GM19025 (cell line): ENCODE data around the gene CSGALNACT2.

Experiments
- ATAC-seq: cut with Tn5 transposase; IDR thresholded peaks from one replicate; pipeline ENCODE4 v1.9.1; 2021; ENCODE audit warnings: mild to moderate bottlenecking, low read depth, moderate library complexity; ENCODE audit not compliant: unreplicated experiment

The CSGALNACT2 gene

DNA sequence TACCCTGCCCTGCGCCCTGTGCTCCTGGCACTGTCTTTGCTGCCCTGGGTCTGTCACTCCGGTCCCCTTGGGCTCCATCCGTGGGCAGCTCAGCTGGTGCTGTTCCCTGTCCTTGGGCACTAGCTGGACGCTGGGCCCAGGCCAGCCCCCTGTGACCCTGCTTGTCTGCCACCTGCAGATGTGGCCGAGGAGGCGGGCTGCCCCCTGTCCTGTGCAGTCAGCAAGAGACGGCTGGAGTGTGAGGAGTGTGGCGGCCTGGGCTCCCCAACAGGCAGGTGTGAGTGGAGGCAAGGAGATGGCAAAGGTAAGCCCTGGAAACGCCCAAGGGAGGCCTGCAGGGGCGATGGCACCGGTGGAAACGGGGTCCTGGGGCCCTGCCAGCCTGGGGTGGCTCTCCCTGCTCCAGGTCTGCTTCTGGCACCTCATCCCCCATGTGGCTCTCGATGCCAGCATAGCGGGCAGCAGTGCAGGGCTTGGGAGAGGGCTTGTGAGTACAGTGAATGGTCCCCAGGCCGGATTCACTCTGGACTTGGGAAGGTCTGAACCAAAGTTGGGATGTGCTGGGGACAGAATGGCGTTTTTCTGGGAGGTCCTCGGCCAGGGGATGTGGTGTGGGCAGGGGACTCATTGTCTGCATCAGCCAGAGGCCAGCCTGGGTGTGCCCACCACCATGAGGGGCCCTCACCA, 26.2 kb upstream of the CSGALNACT2 start:
- ATAC-seq = no peak

GRCh38 chr10:43112608-43112961, 25.7 kb upstream of the CSGALNACT2 start:
- ATAC-seq = no peak

- ATAC-seq = no peak
Measured at GRCh38 chr10:43113201-43114087, 24.8 kb upstream of the CSGALNACT2 start.

GRCh38 chr10:43114088-43114742, 24.0 kb upstream of the CSGALNACT2 start:
- no peak for ATAC-seq

GRCh38 chr10:43114743-43115611, 23.3 kb upstream of the CSGALNACT2 start:
- ATAC-seq = no peak

GRCh38 chr10:43115881-43116595, 22.2 kb upstream of the CSGALNACT2 start:
- no peak for ATAC-seq

DNA sequence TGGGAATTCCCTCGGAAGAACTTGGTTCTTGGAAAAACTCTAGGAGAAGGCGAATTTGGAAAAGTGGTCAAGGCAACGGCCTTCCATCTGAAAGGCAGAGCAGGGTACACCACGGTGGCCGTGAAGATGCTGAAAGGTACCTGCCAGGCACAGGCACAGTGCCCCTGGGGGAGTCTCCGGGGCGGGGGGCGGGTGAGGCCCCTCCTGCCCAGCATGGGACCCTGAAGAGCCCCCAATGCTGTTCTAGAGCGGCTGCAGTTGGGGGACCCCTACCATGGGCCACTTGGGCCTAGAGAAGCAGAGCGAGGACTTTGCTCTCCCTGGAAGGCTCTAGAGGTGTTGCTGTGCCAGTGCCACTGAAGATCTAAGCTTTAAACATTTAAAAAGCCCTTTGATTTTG, 21.6 kb upstream of the CSGALNACT2 start:
- no peak for ATAC-seq

- ATAC-seq = no peak
Measured at GRCh38 chr10:43117031-43117776, 21.0 kb upstream of the CSGALNACT2 start.

DNA sequence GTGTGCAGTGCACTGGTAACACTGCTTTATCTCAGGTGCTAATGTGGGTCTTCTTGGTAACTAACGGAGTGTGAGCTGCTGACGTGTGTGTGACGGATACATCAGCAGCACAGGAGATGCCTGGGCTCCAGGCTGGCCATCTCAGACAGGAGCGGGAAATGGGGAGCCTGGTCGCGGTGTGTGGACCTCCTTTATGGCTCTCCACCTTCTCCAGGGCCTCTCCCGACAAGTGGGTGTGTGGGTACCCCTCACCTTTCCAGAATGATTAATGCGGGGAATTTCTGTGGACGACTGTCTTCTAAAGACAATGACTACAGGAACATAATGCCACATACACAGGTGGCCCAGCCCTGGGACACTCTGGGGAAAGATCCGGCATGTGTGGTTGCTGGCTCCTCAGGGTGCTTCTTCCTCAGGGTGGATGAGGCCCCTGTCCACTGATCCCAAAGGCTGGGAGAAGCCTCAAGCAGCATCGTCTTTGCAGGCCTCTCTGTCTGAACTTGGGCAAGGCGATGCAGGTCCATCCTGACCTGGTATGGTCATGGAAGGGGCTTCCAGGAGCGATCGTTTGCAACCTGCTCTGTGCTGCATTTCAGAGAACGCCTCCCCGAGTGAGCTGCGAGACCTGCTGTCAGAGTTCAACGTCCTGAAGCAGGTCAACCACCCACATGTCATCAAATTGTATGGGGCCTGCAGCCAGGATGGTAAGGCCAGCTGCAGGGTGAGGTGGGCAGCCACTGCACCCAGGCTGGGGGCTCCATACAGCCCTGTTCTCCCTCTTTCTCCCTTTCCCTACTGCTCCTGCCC, 20.3 kb upstream of the CSGALNACT2 start:
- no peak for ATAC-seq

DNA sequence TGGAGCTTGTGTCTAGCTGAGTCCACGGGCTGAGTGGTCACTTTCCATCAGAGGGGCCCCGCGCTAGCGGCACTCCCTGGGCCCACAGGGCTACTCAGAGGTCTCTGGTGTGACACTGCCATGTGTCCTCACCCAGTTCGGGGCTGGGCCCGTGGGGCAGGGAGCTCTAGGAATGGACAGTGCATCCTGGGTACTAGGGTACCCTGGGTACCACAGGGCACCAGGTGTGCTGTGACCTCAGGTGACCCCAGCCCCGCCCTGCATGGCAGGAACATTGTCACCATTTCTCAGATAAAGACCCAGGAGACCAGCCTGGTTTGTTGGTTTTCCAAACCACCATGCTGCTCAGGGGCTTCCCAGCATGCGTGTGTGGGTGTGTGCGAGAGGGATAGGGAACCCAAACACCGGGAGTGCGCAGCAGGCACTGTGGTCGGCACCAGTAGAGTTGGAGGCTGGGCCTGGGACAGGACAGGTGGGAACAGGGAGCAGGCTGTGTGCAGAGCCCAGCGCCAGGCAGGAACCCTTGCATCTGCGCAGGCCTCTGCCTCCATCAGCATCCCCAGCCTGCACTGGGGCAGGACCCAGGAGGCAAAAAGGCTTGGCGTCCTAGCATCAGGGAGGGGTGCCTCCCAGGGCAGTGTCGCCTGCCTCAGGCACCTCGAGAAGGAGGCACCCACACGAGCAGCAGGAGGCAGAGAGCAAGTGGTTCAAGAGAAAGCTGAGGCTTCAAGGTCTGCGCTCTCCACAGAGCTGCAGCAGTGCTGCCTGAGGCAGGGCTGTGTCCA, 19.4 kb upstream of the CSGALNACT2 start:
- no peak for ATAC-seq

GRCh38 chr10:43119416-43120115, 18.7 kb upstream of the CSGALNACT2 start:
- no peak for ATAC-seq

DNA sequence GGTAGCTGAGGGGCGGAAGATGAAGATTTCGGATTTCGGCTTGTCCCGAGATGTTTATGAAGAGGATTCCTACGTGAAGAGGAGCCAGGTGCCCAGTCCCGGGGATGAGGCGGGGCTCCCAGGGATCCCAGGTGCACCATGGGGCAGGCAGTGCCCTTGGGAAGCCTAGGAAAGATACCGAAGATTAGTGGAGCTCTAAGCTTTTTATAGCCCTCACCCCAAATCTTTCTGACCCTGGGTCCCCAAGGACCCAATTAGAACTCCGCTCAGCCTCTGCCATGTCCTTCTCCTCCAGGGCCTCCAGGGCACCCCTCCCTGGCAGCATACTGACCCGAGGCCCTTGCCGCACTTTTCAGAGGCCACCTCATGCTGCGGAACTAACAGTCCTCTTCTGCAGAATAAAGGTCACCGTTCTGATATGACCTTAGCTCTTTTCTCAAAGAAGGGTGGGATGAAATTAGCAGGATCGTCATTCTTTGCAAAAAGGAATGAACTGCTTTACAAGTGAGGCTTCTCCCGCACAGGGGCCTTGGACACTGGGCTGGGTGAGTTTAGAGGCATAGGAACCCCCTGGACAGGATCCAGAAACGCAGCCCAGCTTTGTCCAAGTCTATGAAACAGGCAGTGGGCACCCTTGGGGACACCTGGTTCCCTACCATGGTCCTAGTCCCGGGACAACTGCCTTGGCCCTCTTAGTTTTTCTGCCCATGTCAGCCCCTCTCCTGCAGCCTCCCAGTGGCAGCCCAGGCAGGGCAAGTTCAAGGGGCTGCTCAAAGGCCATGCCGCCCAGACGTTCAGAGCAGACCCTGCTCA, 17.9 kb upstream of the CSGALNACT2 start:
- no peak for ATAC-seq

- peak; percentile 92 for ATAC-seq
Measured at GRCh38 chr10:43120929-43121314, 17.3 kb upstream of the CSGALNACT2 start.

DNA sequence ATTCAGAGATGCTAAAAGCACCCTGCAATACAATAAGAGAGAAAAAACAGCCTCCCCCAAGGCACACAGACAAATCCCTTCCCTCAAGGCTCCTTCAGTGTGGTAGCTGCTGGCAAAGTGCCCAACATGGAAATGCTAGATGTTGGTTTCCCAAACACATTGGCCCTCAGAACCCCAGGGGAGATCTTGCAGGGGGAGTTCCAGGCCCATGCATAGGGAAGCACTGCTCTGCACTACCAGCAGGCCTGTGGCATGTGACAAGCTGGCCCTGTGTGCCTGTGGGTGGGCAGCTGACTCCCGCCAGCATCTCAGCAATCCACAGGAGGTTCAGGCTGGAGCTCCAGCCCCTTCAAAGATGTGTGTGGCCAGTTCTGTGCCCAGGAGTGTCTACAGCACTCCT, 16.8 kb upstream of the CSGALNACT2 start:
- no peak for ATAC-seq

DNA sequence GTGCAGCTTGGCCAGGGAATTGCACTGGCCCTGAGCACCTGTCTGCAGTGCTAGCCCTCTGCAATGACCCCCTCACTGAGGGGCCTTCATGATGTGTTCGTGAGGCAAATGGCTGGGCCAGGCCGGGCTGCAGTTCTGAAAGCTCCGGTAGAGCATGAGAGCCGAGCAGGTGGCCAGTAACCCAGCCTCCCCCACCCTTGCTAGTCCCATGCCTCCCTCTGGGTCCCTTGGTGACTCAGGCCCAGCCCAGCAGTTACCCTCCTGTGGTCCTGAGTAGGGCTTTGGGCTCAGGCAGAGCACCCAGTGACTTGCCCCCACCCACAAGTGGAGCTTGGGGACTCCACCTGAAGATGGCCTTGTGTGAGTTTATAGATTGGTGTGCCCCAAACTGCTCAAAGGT, 16.1 kb upstream of the CSGALNACT2 start:
- no peak for ATAC-seq

DNA sequence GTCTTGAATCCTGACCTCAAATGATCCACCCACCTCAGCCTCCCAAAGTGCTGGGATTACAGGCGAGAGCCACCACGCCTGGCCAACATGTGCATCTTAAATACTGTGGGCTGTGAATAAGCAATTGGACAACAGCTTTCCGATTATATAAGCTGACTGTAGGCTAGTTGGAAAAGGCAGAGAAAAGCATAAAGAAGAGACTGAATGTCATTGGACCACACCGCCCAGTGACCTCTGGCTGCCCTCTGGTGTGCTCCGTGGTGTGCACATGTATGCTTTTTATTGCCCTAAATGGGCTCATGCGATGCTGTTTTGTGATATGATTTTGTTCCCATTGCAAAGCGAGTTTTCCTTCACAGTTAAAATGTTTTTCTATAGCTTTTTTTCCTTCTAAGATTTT, 15.4 kb upstream of the CSGALNACT2 start:
- ATAC-seq = no peak
